Suppressor macrophage treated with lipopolysaccharide for 1 hour (primary cell): ENCODE results near the gene TSTD1.
"Not testable (repeated sequence)": the region's sequence is repeated elsewhere in the genome, so short reads cannot be mapped to it uniquely, and the experiment has no call there.

Experiments used
- DNase-seq, 3 donors: peaks; one replicate each; pipeline ENCODE4 v3.0.0-alpha.2; 2020 to 2022

The TSTD1 gene

GRCh38 chr1:161006563-161006962 lies 32.2 kb downstream of the TSTD1 start:
- no peak for DNase-seq

GRCh38 chr1:161001525-161001924 lies 37.2 kb downstream of the TSTD1 start:
- no peak for DNase-seq

DNA sequence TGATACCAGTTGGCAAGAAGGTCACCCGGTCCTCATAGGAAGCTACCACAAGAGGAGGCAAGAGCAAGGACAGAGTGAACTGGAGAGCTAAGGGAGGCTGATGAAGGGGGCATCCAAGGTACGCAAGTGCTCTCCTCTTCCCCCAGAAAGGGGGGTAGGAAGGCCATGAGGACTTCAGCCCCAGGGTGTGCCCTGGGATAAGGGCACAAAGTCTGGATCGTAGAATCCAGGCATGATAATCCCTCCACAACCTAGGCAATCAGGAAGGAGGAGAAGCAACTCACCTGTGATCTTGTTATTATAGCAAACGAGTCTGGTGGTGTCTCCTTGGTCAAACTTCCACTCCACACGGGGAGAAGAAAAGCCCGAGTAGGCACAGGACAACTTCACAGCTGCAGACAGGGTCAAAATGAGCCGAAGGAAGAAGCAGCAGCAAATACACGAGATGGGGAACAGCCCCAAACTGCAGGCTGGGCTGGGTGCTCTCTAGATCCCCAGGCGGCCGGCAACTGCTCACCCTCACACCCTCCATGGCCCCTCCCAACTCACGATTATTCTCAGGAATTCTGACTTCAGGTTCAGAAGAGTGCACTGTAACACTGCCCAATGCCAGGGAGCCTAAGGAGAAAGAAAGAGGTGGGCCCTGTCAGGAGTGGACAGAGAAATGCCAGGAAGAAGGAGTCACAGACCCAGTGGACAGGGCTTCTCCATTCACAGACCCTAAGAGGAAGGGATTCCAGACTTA lies 37.9 kb downstream of the TSTD1 start:
- no peak for DNase-seq

DNA sequence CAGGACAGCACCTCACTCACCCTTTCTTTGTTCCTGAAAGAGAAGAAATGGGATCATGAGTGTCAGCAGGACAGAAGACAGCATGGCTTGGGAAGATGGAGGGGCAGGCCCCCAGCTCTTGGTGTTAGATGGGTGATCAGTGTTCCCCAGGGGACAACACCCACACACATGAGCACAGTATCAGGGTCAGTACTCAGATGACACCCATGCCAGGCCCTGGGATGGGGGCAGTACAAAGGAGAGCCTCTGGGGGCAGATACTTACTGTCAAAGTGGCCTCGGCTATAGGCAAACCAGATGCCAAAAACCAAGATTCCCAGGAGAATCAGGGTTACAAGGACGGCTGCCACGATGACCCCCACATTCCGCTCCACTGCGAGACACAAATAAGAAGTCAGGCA lies 39.4 kb downstream of the TSTD1 start:
- no peak for DNase-seq

GRCh38 chr1:160997323-160998038 lies 41.3 kb downstream of the TSTD1 start:
- peak; percentile 71 to 76 (median 76) for DNase-seq

DNA sequence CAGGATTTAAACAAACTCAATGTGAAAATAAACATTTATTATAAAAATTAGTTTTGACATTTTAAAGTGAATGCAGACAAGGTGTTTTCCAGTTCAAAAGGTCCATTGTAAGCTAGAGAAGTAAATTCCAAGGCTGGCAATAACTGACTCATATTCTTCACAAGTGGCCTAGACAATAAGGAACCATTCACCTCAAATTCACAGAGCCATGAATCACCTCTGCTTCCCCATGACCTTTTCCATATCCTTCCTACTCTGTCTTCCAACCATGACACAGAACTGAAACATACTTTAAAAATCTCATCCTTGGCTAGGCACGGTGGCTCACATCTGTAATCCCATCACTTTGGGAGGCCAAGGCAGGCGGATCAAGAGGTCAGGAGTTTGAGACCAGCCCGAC lies 42.6 kb downstream of the TSTD1 start:
- DNase-seq: peak; percentile 66 to 82 (median 78)

- DNase-seq: peak; percentile 53 to 69 (median 65)
Observed at GRCh38 chr1:160993544-160994193, 45.1 kb downstream of the TSTD1 start.

DNA sequence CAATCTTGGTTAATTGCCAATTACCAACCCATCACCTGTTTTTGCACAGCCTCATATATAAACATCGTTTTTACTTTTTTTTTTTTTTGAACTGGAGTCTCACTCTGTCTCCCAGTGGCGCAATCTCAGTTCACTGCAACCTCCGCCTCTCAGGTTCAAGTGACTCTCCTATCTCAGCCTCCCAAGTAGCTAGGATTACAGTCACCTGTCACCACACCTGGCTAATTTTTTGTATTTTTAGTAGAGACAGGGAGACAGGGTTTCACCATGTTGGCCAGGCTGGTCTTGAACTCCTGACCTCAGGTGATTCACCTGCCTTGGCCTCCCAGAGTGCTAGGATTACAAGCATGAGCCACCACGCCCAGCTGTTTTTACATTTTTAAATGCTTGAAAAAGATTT lies 46.7 kb downstream of the TSTD1 start:
- not testable (repeated sequence) for DNase-seq
